Memory B cell (primary cell): ENCODE measurements around the gene LRCH1.

ENCODE experiments used
- ATAC-seq: fragments of 150-1000 bp; cut with Tn5 transposase; 2 replicates; pipeline ENCODE4 v1.10.0; 2021; ENCODE audit warnings: low read depth, mild to moderate bottlenecking, moderate library complexity
- DNase-seq, 2 donors: peaks; one replicate each; pipeline ENCODE4 v3.0.0; 2022; ENCODE audit warnings: low spot score in 2 of 2
- H3K27ac Mint-ChIP-seq: one replicate; pipeline ENCODE4 v1.8.0; 2022; ENCODE audit warnings: mild to moderate bottlenecking, moderate library complexity, mixed read lengths
- H3K27me3 Mint-ChIP-seq: one replicate; pipeline ENCODE4 v1.8.0; 2022; ENCODE audit warnings: mixed read lengths
- H3K36me3 Mint-ChIP-seq: one replicate; pipeline ENCODE4 v1.8.0; 2022; ENCODE audit warnings: mild to moderate bottlenecking, mixed read lengths
- H3K4me1 Mint-ChIP-seq: one replicate; pipeline ENCODE4 v1.8.0; 2022; ENCODE audit warnings: mixed read lengths
- H3K4me3 Mint-ChIP-seq: one replicate; pipeline ENCODE4 v1.8.0; 2022; ENCODE audit warnings: mild to moderate bottlenecking, moderate library complexity, mixed read lengths
- H3K9me3 Mint-ChIP-seq: one replicate; pipeline ENCODE4 v1.8.0; 2022; ENCODE audit warnings: mixed read lengths

LRCH1 gene

DNA sequence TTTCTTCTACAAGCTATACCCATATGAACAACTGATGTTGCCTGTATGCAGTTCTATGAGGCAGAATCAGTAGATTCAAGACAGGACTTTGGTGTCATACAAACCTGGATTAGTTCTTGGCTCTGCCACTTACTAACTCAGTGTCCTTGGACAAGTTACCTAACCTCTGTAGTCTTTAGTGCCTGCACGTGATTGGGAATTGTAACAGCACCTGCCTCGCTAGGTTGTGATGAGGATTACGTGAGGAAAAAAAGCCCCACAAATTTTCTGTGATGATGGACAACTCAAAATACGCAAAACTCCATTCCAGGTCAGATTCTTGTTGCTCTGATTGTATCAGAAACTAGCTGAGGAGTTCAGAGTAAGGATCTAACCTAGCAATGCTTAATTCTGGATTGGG is 89.3 kb downstream of the LRCH1 start:
- no peaks in the 10 kb centered on the region for H3K27me3 Mint-ChIP-seq
- peaks cover 3% of the 10 kb centered on the region for H3K36me3 Mint-ChIP-seq
- DNase-seq (no peak), ATAC-seq (no peak)
- H3K4me3 Mint-ChIP-seq = no peak overlapping the region
- no peak overlapping the region for H3K27ac Mint-ChIP-seq
- H3K9me3 Mint-ChIP-seq = no peaks in the 10 kb centered on the region
- peaks cover 45% of the 10 kb centered on the region for H3K4me1 Mint-ChIP-seq

DNA sequence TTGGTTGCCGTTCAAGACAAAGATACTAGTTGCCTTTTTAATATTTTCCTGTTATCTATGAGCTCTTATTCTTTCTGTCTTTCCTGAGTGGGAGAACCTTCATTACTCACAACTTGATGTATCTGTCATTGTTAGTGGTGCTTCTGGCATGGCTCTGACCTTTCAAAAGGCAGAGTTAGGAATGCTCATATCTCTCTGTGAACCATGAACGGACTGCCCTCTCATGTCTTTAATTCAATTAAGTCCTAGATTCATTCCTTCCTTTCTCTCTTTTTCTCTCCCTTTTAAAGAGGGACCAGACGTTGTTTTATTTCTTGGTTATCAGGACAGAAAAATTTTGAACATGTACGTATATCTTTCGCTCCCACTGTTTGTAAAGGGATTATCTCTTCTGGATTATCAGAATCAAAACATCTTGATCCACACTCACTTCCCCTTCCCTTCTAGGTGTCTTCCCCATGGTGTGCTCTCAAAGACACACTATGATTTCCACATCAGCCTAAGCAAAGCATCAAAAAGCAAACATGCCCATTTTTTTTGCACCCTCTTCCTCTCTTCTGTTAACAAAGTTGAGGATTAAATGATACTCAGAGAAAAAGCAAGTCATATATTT is 90.3 kb downstream of the LRCH1 start:
- Mint-ChIP-seq H3K4me1 (peaks cover 48% of the 10 kb centered on the region), H3K4me3 (no peak overlapping the region), H3K9me3 (no peaks in the 10 kb centered on the region), H3K36me3 (no peaks in the 10 kb centered on the region), H3K27me3 (no peaks in the 10 kb centered on the region), H3K27ac (no peak overlapping the region)
- ATAC-seq (no peak), DNase-seq (no peak)

DNA sequence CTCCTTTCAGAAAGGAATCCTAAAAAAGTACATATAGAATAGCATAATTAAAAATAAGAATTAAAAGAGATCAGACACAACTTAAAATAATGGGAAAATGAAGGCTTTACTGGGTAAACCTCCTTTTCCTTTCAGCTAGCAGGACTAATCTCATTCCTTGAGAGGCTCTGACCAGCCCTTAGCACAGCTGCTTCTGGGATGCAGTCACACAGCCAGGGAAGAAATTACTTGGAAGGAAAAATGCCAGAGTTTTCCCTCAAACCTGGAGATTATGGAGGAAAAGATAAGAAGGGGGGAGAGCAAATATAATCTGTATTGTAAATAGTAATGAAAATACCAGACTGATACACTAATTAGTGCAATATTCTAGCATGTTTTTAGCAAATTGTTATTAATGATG is 91.8 kb downstream of the LRCH1 start:
- Mint-ChIP-seq H3K36me3 (no peaks in the 10 kb centered on the region), H3K27me3 (no peaks in the 10 kb centered on the region), H3K4me3 (no peak overlapping the region), H3K4me1 (peaks cover 47% of the 10 kb centered on the region), H3K27ac (no peak overlapping the region), H3K9me3 (no peaks in the 10 kb centered on the region)
- DNase-seq (no peak), ATAC-seq (no peak)

DNA sequence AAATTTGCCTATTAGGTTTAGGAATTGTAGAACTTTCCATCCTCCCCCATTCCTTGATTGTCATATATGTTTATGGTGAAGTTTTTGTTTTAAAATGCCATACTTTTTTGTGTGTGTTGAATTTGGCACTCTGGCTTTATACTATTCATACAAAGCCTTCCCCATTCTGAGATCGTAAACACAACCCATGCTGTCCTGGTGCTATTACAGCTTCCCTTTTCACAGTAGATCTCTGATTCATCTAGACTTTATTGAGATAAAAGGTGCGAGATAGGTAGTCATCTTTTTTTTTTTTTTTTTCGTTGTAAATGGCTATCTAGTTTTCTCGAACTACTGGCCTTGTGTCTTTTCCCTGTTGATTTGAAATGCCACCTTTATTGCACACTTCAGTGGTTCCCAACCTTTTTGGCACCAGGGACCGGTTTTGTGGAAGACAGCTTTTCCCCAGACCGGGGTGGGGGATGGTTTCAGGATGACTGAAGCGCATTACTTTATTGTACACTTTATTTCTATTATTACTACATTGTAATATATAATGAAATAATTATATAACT is 94.6 kb downstream of the LRCH1 start:
- peaks cover 33% of the 10 kb centered on the region for H3K4me1 Mint-ChIP-seq
- H3K9me3 Mint-ChIP-seq = no peaks in the 10 kb centered on the region
- H3K4me3 Mint-ChIP-seq = peak overlapping the region; percentile 48
- no peak for DNase-seq
- no peaks in the 10 kb centered on the region for H3K27me3 Mint-ChIP-seq
- peaks cover 2% of the 10 kb centered on the region for H3K36me3 Mint-ChIP-seq
- ATAC-seq = peak; percentile 85
- peak overlapping the region; percentile 73 for H3K27ac Mint-ChIP-seq

DNA sequence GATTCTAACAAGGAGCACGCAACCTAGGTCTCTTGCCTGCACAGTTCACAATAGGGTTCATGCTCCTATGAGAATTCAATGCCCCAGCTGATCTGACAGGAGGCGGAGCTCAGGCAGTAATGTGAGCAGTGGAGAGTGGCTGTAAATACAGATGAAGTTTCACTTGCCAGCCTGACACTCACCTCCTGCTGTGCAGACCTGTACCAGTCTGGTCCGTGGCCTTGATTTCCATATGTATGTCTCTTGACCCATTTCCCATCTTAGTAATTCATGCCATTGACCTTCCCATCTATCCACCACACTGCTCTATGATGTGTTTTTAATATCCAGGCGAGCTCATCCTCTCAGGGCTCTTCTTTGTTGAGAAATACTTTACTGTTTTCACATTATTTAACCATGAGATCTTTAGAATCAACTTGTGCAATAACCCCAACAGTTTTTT is 95.2 kb downstream of the LRCH1 start:
- Mint-ChIP-seq H3K4me1 (peaks cover 30% of the 10 kb centered on the region), H3K27ac (peak overlapping the region; percentile 73), H3K27me3 (no peaks in the 10 kb centered on the region), H3K9me3 (no peaks in the 10 kb centered on the region), H3K4me3 (peak overlapping the region; percentile 63), H3K36me3 (peaks cover 6% of the 10 kb centered on the region)
- DNase-seq = peak; percentile 16 to 25
- peak; percentile 81 for ATAC-seq

DNA sequence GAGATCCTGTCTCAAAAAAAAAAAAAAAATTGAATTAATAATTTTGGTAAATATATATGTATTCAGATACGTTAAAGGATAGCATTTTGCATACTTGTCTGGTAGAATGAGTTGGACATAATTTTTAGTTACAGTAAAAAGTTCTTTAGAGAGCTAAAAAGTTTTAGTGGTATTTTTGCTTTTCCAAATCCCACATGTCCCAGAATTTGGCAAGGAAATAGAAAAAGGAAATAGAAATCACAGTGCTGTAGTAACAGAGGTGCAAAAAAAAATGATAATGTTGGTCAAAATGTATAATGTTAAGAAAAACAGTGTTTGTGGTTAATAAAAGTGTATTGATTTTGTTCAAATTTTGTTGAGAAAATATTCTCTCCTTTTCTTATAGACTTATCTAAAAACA is 96.8 kb downstream of the LRCH1 start:
- no peak overlapping the region for H3K27ac Mint-ChIP-seq
- no peak overlapping the region for H3K4me3 Mint-ChIP-seq
- no peaks in the 10 kb centered on the region for H3K27me3 Mint-ChIP-seq
- peaks cover 25% of the 10 kb centered on the region for H3K4me1 Mint-ChIP-seq
- ATAC-seq = no peak
- no peak for DNase-seq
- H3K36me3 Mint-ChIP-seq = peaks cover 6% of the 10 kb centered on the region
- H3K9me3 Mint-ChIP-seq = no peaks in the 10 kb centered on the region

DNA sequence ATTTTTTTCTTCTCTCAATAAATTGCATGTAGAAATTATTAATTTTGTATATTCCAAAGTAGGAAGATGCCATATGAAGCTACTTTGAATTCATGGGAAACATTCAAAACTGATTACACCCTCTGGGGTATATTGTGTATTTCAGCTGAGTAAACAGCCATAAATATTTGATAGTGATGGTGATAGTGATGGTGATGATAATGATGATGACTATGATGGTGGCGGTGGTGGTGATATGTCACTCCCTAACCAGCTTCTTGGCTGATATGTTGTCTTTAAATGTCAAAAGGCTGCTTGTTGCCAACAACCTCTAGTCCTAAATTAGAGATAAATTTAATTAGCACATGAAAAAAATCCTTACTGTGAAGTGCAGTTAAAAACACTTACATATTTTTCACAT is 102.0 kb downstream of the LRCH1 start:
- ATAC-seq (no peak), DNase-seq (no peak)
- Mint-ChIP-seq H3K36me3 (peaks cover 8% of the 10 kb centered on the region), H3K4me1 (peaks cover 15% of the 10 kb centered on the region), H3K27ac (no peak overlapping the region), H3K27me3 (no peaks in the 10 kb centered on the region), H3K4me3 (no peak overlapping the region), H3K9me3 (no peaks in the 10 kb centered on the region)

DNA sequence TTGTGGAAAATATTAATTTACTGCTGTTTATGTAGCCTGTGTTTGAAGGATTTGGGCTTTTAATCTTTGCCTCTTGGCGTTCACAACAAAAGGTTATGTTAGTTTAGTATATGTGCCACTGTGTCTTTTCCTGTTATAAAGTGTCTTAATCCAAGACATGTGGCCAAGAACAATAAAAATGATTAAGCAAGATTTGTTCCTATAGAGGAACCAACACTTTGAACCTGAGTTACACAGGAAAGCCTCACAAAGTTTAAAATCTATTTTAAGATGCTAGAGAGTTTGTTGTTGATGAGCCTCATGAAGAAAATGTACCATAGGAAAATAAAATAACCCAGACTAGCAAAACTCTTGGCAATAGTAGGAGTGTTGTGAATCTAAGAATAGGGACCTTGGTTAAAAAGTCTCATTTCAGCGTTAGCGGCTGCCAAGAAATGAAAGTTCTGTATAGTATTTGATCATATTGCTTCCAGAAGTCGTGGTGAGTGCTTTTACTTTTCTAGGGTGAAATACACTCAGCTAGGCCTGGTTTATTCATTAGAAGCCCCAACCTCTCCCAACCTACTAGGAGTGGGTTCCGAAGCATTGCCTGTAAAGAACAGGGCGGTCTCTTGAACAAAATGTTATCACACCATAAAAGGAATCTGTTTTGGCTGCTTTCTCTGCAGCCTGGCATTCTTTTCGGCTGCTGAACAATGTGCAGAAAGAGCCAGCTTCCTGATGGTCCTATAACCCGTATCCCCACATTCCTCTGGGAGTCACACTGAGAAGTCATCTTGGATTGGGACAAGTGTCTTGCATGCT is 102.6 kb downstream of the LRCH1 start:
- DNase-seq = no peak
- Mint-ChIP-seq H3K36me3 (peaks cover 8% of the 10 kb centered on the region), H3K9me3 (no peaks in the 10 kb centered on the region), H3K4me3 (no peak overlapping the region), H3K27me3 (no peaks in the 10 kb centered on the region), H3K4me1 (peaks cover 15% of the 10 kb centered on the region), H3K27ac (peak overlapping the region; percentile 67)
- no peak for ATAC-seq

DNA sequence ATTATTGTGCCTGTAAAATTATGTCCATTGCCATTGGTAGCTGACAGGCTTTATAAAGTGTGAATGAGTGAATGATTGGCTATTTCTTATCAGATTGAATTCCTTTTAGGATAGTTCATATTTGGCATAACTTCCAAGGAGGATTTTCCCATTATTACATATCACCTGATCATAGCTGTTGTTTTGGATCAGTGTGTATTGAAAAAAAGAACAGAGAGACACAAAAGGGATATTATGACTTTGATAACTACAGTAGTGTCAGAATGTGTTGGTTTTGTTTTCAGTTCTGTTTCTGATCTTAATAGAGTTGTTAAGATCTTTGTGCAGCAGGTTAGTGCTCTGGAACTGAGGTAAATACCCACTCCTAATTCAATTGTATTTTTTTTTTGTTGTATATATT is 103.8 kb downstream of the LRCH1 start:
- Mint-ChIP-seq H3K27ac (peak overlapping the region; percentile 62), H3K4me3 (peak overlapping the region; percentile 17), H3K36me3 (peaks cover 10% of the 10 kb centered on the region), H3K4me1 (peaks cover 17% of the 10 kb centered on the region), H3K9me3 (no peaks in the 10 kb centered on the region), H3K27me3 (no peaks in the 10 kb centered on the region)
- ATAC-seq (peak; percentile 63), DNase-seq (no peak)

DNA sequence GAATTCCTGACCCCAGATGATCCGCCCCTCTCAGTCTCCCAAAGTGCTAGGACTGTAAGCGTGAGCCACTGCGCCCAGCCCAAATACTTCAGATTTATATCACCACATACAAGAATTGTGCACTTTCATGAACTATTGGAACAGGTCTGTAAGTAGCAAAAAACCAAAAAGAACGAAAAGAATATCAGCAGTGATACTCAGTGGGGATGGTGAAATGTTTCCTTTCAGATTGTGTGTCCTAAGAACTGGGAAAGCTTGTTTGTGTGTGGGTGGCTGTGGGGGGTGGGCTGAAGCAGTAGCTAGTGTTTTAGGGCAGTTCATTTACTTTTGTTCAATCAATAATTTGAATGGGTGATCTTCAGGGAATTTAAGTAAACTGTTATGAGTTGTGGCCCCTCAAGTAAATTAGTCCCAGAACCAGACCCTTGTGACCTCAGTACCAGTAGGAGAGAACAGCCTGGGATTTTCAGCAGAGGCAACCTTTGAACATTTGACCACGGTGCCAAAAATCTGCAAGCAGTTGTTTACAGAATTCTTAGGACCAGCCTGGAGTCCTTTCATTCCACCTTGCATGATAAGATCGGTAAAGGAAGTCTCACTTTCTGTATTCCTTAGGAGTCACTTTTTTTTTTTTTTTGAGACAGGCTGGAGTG is 106.6 kb downstream of the LRCH1 start:
- Mint-ChIP-seq H3K9me3 (no peaks in the 10 kb centered on the region), H3K27me3 (no peaks in the 10 kb centered on the region), H3K36me3 (peaks cover 5% of the 10 kb centered on the region), H3K27ac (no peak overlapping the region), H3K4me1 (peaks cover 33% of the 10 kb centered on the region), H3K4me3 (no peak overlapping the region)
- ATAC-seq (no peak), DNase-seq (no peak)

DNA sequence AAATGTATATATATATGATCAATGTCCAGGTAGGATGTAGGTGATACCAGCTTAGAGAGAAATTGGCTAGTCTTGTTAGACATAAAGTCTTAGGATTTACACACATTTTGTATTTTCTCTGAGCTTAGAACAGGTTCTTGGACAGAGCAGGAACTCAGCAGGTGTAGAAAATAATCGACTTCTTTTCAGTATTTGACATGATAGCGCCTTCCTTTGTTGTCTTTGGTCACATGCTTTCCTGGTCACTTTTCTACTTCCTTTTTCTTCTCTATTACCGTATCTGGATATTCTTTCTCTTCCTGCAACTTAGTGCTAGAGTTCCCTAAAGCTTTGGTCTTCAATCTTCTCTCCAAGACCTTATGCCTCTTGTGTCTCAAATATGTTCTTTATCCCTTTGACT is 107.4 kb downstream of the LRCH1 start:
- Mint-ChIP-seq H3K9me3 (no peaks in the 10 kb centered on the region), H3K27ac (peak overlapping the region; percentile 23), H3K4me3 (no peak overlapping the region), H3K27me3 (no peaks in the 10 kb centered on the region), H3K36me3 (peaks cover 5% of the 10 kb centered on the region), H3K4me1 (peaks cover 34% of the 10 kb centered on the region)
- ATAC-seq (no peak), DNase-seq (no peak)

DNA sequence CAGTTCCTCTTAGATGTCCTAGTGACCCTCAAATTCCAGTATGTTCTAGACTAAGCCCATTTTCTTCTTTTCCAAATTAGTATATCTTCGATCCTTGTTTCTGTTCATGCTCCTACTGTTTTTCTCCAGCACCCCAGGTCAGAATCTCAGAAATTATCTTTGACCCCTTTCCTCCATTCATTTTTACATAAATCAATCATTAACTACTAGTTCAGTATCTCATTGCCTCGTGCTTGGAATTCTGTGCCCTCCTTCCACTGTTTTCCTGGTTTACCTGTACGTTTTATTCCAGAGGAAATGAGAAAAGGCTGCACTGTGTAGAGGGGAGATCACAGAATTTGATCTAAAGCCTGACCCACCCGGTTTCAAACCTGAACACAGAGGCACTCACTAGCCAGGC is 107.9 kb downstream of the LRCH1 start:
- Mint-ChIP-seq H3K27me3 (no peaks in the 10 kb centered on the region), H3K4me1 (peaks cover 37% of the 10 kb centered on the region), H3K27ac (peak overlapping the region; percentile 23), H3K36me3 (peaks cover 5% of the 10 kb centered on the region), H3K9me3 (no peaks in the 10 kb centered on the region), H3K4me3 (no peak overlapping the region)
- DNase-seq = no peak
- ATAC-seq = no peak

DNA sequence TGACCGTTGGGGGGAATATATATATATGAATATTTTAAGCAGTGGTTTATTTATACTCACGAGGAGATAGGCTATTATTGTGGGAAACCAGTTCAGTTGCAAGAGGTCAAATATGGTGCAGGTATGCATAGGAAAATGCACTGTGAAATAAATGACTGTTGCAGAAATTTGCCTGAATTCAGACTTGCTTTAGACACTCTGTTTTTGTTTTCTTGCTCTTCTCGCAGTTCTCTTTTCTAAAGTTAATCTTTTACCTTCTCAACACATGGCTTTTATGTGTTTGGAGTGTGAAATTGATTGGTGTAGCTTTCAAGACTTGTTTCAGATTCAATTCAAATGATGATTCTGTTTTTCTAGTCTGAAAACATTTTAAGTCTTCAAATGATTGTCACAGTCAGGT is 109.7 kb downstream of the LRCH1 start:
- Mint-ChIP-seq H3K36me3 (peaks cover 5% of the 10 kb centered on the region), H3K27me3 (no peaks in the 10 kb centered on the region), H3K9me3 (no peaks in the 10 kb centered on the region), H3K4me1 (peaks cover 36% of the 10 kb centered on the region), H3K27ac (peak overlapping the region; percentile 91), H3K4me3 (no peak overlapping the region)
- DNase-seq (no peak), ATAC-seq (no peak)
